Activated CD8-positive, alpha-beta memory T cell treated with anti-CD3 and anti-CD28 coated beads for 36 hours (primary cell): ENCODE measurements around the gene HELT. TPM values are rescaled to one million over a fixed set of nuclear protein-coding genes. Genes with fewer than 3 reads are reported as not detected.
"Not testable (repeated sequence)": the region's sequence is repeated elsewhere in the genome, so short reads cannot be mapped to it uniquely, and the experiment has no call there.

Experiments
- CTCF ChIA-PET: fragments of 350-600 bp; sonication (Branson Sonifier 250); formaldehyde crosslinking; loops from one replicate; lab custom pipeline; 2021; ENCODE audit warnings: antibody characterized with exemption; lab: Charles Lee
- POLR2A ChIA-PET: fragments of 350-600 bp; sonication (Branson Sonifier 250); formaldehyde crosslinking; loops from one replicate; lab custom pipeline; 2021; ENCODE audit warnings: antibody characterized with exemption; lab: Charles Lee
- total RNA-seq, 2 experiments: library from RNA; stranded (reverse); gene quantifications; one replicate each; pipeline ENCODE4 v1.2.3, GENCODE V29; 2021

The HELT gene
- total RNA-seq, 2 experiments from 2014 or later = not detected

- POLR2A ChIA-PET = no interaction called here
- CTCF ChIA-PET = interaction anchor here (0.6 to 1.1 kb wide), 2 partner anchors 97 to 544 kb away, joined by 3 read pairs; no protein-coding TSS in a partner anchor
Measured at GRCh38 chr4:185031611-185032010, 13.3 kb downstream of the HELT start.

- CTCF ChIA-PET = interaction anchor here (1.2 kb wide), 1 partner anchor 63 kb away, joined by 4 read pairs; no protein-coding TSS in a partner anchor
- POLR2A ChIA-PET = no interaction called here
Measured at GRCh38 chr4:185033072-185033471, 14.8 kb downstream of the HELT start.

- POLR2A ChIA-PET = interaction anchor here (0.6 kb wide), 1 partner anchor 151 kb away, joined by 3 read pairs; no protein-coding TSS in a partner anchor
- CTCF ChIA-PET = no interaction called here
Measured at GRCh38 chr4:185033950-185034349, 15.7 kb downstream of the HELT start.

- ChIA-PET POLR2A (no interaction called here), CTCF (interaction anchor here (1.4 kb wide), 1 partner anchor 99 kb away, joined by 3 read pairs; no protein-coding TSS in a partner anchor)
Measured at GRCh38 chr4:185035284-185035683, 17.0 kb downstream of the HELT start.

GRCh38 chr4:185036019-185036418 is 17.7 kb downstream of the HELT start:
- ChIA-PET POLR2A (no interaction called here), CTCF (interaction anchor here (1.4 kb wide), 1 partner anchor 98 kb away, joined by 3 read pairs; no protein-coding TSS in a partner anchor)

- CTCF ChIA-PET = interaction anchor here (1.4 kb wide), 1 partner anchor 98 kb away, joined by 3 read pairs; no protein-coding TSS in a partner anchor
- POLR2A ChIA-PET = no interaction called here
Measured at GRCh38 chr4:185036842-185037241, 18.6 kb downstream of the HELT start.

- ChIA-PET CTCF (interaction anchor here (0.8 to 2.8 kb wide), 10 partner anchors 18 to 147 kb away, joined by 3 to 10 read pairs (median 4); partner anchors contain the start of gene SLC25A4), POLR2A (no interaction called here)
Measured at GRCh38 chr4:185039508-185040273, 21.4 kb downstream of the HELT start.

GRCh38 chr4:185040523-185040922 is 22.2 kb downstream of the HELT start:
- ChIA-PET CTCF (interaction anchor here (1.3 to 2.8 kb wide), 2 partner anchors 103 to 143 kb away, joined by 5 to 9 read pairs; partner anchors contain the start of gene SLC25A4), POLR2A (no interaction called here)

- POLR2A ChIA-PET = not testable (repeated sequence)
Measured at GRCh38 chr4:185050286-185050685, 32.0 kb downstream of the HELT start.

GRCh38 chr4:185051283-185051682 is 33.0 kb downstream of the HELT start:
- CTCF ChIA-PET, POLR2A ChIA-PET: not testable (repeated sequence)

More at GRCh38 chr4:185050286-185050685, 32.0 kb downstream of the HELT start:
- CTCF ChIA-PET = not testable (repeated sequence)

GRCh38 chr4:185053746-185054145 is 35.5 kb downstream of the HELT start:
- CTCF ChIA-PET = no interaction called here
- POLR2A ChIA-PET = no interaction called here

GRCh38 chr4:185054272-185054671 is 36.0 kb downstream of the HELT start:
- POLR2A ChIA-PET = no interaction called here
- CTCF ChIA-PET = no interaction called here

GRCh38 chr4:185054886-185055285 is 36.6 kb downstream of the HELT start:
- CTCF ChIA-PET = no interaction called here
- POLR2A ChIA-PET = no interaction called here

- ChIA-PET POLR2A (no interaction called here), CTCF (interaction anchor here (1.3 kb wide), 1 partner anchor 22 kb away, joined by 3 read pairs; no protein-coding TSS in a partner anchor)
Measured at GRCh38 chr4:185061610-185062009, 43.3 kb downstream of the HELT start.

- CTCF ChIA-PET = interaction anchor here (1.3 kb wide), 1 partner anchor 23 kb away, joined by 3 read pairs; no protein-coding TSS in a partner anchor
- POLR2A ChIA-PET = no interaction called here
Measured at GRCh38 chr4:185062606-185063005, 44.3 kb downstream of the HELT start.

- CTCF ChIA-PET = no interaction called here
- POLR2A ChIA-PET = no interaction called here
Measured at GRCh38 chr4:185066179-185066578, 47.9 kb downstream of the HELT start.

GRCh38 chr4:185068837-185069236 is 50.5 kb downstream of the HELT start:
- ChIA-PET CTCF (no interaction called here), POLR2A (no interaction called here)
